Epithelial cell of proximal tubule (primary cell): ENCODE results near the gene SF3A2. TPM values are rescaled to one million over a fixed set of nuclear protein-coding genes. Genes with fewer than 3 reads are reported as not detected.
A peak's percentile ranks its signal among the peaks of the same experiment; 100 is the strongest.

ENCODE experiments used
- DNase-seq: peaks from one replicate; pipeline ENCODE4 v3.0.0-alpha.2; 2011; ENCODE audit warnings: low read depth
- H3K4me3 ChIP-seq: 2 replicates; pipeline ENCODE4 v1.5.1; 2011; ENCODE audit warnings: low read depth, mild to moderate bottlenecking, low read length
- CTCF ChIP-seq: conservative IDR thresholded peaks from 2 replicates; pipeline ENCODE4 v1.5.1; 2012; ENCODE audit warnings: low read depth, mild to moderate bottlenecking, low read length
- total RNA-seq: library from RNA; depleted of rRNA; stranded (reverse); fragments of >200 nt; gene quantifications from 2 replicates; pipeline ENCODE4 v1.2.3, GENCODE V29; 2015

SF3A2 gene
- total RNA-seq, 1 donor from 2014 or later = 51.7 TPM

GRCh38 chr19:2219726-2220125 lies 16.9 kb upstream of the SF3A2 start:
- TF ChIP-seq CTCF = no peak
- DNase-seq = no peak
- H3K4me3 ChIP-seq = no peak overlapping the region

DNA sequence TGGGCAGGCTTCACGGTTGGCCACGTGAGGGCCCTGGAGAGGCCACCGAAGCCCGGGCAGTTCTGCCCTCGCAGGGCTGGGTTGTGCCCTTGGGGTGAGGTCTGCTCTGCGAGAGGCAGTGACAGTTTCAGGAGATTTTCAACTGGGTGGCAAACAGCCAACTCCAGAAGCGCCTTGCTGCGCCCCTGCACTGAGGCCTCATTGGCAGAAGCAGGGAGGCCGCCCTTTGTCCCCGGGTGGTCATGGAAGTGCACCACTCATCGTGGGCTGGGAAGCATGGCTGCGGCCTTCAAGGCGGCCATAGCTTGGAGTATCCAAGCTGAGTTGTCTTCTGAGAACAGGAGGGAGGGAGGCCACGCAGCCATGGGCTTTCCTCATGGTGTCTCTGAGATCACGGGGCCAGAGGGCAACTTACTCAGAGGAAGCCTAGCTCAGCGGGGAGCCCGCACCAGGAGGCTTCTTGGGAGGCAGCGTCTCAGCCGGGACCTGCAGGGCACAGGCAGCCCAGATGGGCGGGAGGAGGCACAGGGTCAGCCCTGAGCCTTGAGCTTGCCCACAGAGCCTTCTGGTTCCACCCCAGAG lies 15.3 kb upstream of the SF3A2 start:
- no peak for TF ChIP-seq CTCF
- no peak overlapping the region for H3K4me3 ChIP-seq
- DNase-seq = no peak

DNA sequence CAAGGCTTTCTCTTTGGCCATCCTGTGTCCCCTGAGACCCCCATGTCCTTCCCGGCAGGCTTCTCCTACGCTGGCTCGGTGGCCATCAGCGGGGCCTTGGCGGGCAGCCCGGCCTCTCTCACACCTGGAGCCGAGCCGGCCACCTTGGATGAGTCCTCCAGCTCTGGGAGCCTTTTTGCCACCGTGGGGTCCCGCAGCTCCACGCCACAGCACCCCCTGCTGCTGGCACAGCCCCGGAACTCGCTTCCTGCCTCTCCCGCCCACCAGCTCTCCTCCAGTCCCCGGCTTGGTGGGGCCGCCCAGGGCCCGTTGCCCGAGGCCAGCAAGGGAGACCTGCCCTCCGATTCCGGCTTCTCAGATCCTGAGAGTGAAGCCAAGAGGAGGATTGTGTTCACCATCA lies 14.7 kb upstream of the SF3A2 start:
- H3K4me3 ChIP-seq = no peak overlapping the region
- peak; percentile 23 for TF ChIP-seq CTCF
- DNase-seq = no peak

- TF ChIP-seq CTCF = no peak
- H3K4me3 ChIP-seq = no peak overlapping the region
- DNase-seq = no peak
Observed at GRCh38 chr19:2223391-2223790, 13.2 kb upstream of the SF3A2 start.

GRCh38 chr19:2223959-2224358 lies 12.7 kb upstream of the SF3A2 start:
- no peak for DNase-seq
- H3K4me3 ChIP-seq = no peak overlapping the region
- TF ChIP-seq CTCF = no peak

GRCh38 chr19:2224754-2225349 lies 11.8 kb upstream of the SF3A2 start:
- DNase-seq = no peak
- H3K4me3 ChIP-seq = no peak overlapping the region
- no peak for TF ChIP-seq CTCF
